Loucy (cell line): Measurements from ENCODE around the gene MCF2L2.
"Not testable (repeated sequence)": the region's sequence is repeated elsewhere in the genome, so short reads cannot be mapped to it uniquely, and the experiment has no call there.

Source experiments
- H2AFZ ChIP-seq: fragments of 200-600 bp; sonication (generic); 2 replicates; pipeline ENCODE4 v1.6.0; 2016; ENCODE audit warnings: antibody characterized with exemption, mild to moderate bottlenecking, low read length, moderate library complexity
- H3F3A ChIP-seq: fragments of 200-600 bp; 2 replicates; pipeline ENCODE4 v1.6.0; 2016; ENCODE audit warnings: antibody characterized with exemption, low read depth, mild to moderate bottlenecking
- H3K27me3 ChIP-seq: fragments of 200-600 bp; sonication (generic); 2 replicates; pipeline ENCODE4 v1.6.1; 2014; ENCODE audit warnings: low read length, mild to moderate bottlenecking; ENCODE audit not compliant: insufficient read depth, poor library complexity, severe bottlenecking
- H3K36me3 ChIP-seq: fragments of 200-600 bp; sonication (generic); 2 replicates; pipeline ENCODE4 v1.6.1; 2016; ENCODE audit warnings: low read length; ENCODE audit not compliant: insufficient read depth
- H3K4me1 ChIP-seq: fragments of 200-600 bp; sonication (generic); 2 replicates; pipeline ENCODE4 v1.5.1; 2014; ENCODE audit warnings: low read length, mild to moderate bottlenecking; ENCODE audit not compliant: insufficient read depth, poor library complexity, severe bottlenecking
- H3K4me2 ChIP-seq: fragments of 200-600 bp; sonication (generic); 2 replicates; pipeline ENCODE4 v1.6.0; 2014; ENCODE audit warnings: antibody characterized with exemption, low read length, low read depth, mild to moderate bottlenecking; ENCODE audit not compliant: poor library complexity, severe bottlenecking
- H3K4me3 ChIP-seq: fragments of 200-600 bp; sonication (generic); 2 replicates; pipeline ENCODE4 v1.5.1; 2014; ENCODE audit warnings: low read length, mild to moderate bottlenecking, mixed read lengths; ENCODE audit not compliant: poor library complexity, severe bottlenecking
- H3K79me2 ChIP-seq: fragments of 200-600 bp; sonication (generic); 2 replicates; pipeline ENCODE4 v1.6.1; 2014; ENCODE audit warnings: low read length; ENCODE audit not compliant: insufficient read depth
- H3K9ac ChIP-seq: fragments of 200-600 bp; sonication (generic); 2 replicates; pipeline ENCODE4 v1.6.0; 2014; ENCODE audit warnings: mild to moderate bottlenecking, low read depth, low read length, moderate library complexity; ENCODE audit not compliant: poor library complexity, severe bottlenecking
- H3K9me2 ChIP-seq: fragments of 200-600 bp; sonication (generic); replicated peaks from 2 replicates; pipeline ENCODE4 v1.6.1; 2016; ENCODE audit warnings: low read depth, low read length, mixed read lengths
- H3K9me3 ChIP-seq: fragments of 200-600 bp; sonication (generic); 2 replicates; pipeline ENCODE4 v1.6.1; 2014; ENCODE audit warnings: mild to moderate bottlenecking, antibody characterized with exemption, low read length, low read depth; ENCODE audit not compliant: insufficient read depth
- H4K20me1 ChIP-seq: fragments of 200-600 bp; sonication (generic); 2 replicates; pipeline ENCODE4 v1.6.0; 2014; ENCODE audit warnings: antibody characterized with exemption, low read length, mild to moderate bottlenecking; ENCODE audit not compliant: insufficient read depth, poor library complexity, severe bottlenecking
- EZH2phosphoT487 ChIP-seq: fragments of 200-600 bp; IDR thresholded peaks from 2 replicates; pipeline ENCODE4 v1.6.1; 2018; ENCODE audit warnings: antibody characterized with exemption, mild to moderate bottlenecking, moderate library complexity, borderline replicate concordance
- TF ChIP-seq, protein P1 (sequence below): fragments of 200-600 bp; sonication (generic); conservative IDR thresholded peaks from 2 replicates; pipeline ENCODE4 v1.5.1; 2014; ENCODE audit warnings: mild to moderate bottlenecking, antibody characterized with exemption, low read length

MCF2L2 gene

DNA sequence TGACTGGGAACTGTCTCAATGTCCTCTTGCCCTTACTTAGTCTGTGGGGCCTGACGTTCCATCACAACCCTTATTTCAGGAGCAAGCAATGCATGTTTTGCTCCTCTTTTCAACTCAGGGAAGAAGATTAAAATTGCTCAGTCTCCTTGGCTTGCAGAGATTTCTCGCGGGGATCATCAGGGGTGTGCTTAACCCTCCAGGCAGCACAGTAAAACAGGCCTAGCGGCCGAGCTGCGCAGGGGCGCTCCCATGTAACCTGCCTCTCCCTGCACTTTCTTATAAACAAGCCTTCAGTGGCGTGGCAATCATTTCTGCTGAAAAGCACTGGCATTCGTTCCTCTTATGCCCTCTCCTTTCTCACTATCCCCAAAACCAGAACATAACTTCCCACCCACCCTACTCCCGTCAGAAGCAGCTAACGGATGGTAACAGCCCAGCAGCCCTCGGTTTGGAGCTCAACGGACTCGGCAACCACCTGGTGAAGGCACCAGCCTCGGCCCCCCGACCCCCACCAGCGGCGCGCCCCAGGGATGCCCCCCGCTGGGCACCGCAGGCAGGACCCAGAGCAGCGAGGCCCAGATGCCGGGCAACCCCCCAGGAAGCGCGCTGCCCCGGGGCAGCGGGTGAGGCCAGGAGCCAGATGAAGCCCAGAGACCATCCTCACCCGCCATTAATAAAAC, 1.1 kb downstream of the MCF2L2 start:
- H3K9me2 ChIP-seq, result no peaks in the 10 kb centered on the region
- peak overlapping the region; percentile 71 for H3K9ac ChIP-seq
- no peaks in the 10 kb centered on the region for H3K9me3 ChIP-seq
- H3K4me2 ChIP-seq, result peak overlapping the region; percentile 79
- H4K20me1 ChIP-seq, result no peaks in the 10 kb centered on the region
- H3K4me1 ChIP-seq, result peaks cover 28% of the 10 kb centered on the region
- TF ChIP-seq, protein P1, sequence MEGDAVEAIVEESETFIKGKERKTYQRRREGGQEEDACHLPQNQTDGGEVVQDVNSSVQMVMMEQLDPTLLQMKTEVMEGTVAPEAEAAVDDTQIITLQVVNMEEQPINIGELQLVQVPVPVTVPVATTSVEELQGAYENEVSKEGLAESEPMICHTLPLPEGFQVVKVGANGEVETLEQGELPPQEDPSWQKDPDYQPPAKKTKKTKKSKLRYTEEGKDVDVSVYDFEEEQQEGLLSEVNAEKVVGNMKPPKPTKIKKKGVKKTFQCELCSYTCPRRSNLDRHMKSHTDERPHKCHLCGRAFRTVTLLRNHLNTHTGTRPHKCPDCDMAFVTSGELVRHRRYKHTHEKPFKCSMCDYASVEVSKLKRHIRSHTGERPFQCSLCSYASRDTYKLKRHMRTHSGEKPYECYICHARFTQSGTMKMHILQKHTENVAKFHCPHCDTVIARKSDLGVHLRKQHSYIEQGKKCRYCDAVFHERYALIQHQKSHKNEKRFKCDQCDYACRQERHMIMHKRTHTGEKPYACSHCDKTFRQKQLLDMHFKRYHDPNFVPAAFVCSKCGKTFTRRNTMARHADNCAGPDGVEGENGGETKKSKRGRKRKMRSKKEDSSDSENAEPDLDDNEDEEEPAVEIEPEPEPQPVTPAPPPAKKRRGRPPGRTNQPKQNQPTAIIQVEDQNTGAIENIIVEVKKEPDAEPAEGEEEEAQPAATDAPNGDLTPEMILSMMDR, result no peak
- no peak for TF ChIP-seq EZH2phosphoT487
- peaks cover 10% of the 10 kb centered on the region; the same call in 1 of the 2 replicates for H3K79me2 ChIP-seq
- H3K27me3 ChIP-seq, result no peaks in the 10 kb centered on the region
- no peaks in the 10 kb centered on the region for H3F3A ChIP-seq
- peak overlapping the region; percentile 97; the same call in 1 of the 2 replicates for H2AFZ ChIP-seq
- no peaks in the 10 kb centered on the region for H3K36me3 ChIP-seq
- H3K4me3 ChIP-seq, result peak overlapping the region; percentile 85

DNA sequence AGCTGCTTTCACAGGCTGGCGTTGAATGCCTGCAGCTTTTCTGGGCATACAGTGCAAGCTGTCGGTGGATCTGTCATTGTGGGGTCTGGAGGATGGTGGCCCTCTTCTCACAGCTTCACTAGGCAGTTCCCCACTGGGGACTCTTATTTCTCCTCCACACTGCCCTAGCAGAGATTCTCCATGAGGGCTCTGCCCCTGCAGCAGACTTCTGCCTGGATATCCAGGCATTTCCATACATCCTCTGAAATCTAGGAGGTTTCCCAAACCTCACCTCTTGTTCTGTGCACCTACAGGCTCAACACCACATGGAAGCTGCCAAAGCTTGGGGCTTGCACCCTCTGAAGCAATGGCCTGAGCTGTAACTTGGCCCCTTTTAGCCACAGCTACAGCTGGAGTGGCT, 9.6 kb downstream of the MCF2L2 start:
- H3K9ac ChIP-seq, H3K79me2 ChIP-seq, H3K4me1 ChIP-seq, H3K4me3 ChIP-seq, H3K4me2 ChIP-seq, H3F3A ChIP-seq, H2AFZ ChIP-seq, H3K27me3 ChIP-seq, H3K36me3 ChIP-seq, H4K20me1 ChIP-seq, H3K9me2 ChIP-seq: not testable (repeated sequence)
- H3K9me3 ChIP-seq, result peaks cover 19% of the 10 kb centered on the region

DNA sequence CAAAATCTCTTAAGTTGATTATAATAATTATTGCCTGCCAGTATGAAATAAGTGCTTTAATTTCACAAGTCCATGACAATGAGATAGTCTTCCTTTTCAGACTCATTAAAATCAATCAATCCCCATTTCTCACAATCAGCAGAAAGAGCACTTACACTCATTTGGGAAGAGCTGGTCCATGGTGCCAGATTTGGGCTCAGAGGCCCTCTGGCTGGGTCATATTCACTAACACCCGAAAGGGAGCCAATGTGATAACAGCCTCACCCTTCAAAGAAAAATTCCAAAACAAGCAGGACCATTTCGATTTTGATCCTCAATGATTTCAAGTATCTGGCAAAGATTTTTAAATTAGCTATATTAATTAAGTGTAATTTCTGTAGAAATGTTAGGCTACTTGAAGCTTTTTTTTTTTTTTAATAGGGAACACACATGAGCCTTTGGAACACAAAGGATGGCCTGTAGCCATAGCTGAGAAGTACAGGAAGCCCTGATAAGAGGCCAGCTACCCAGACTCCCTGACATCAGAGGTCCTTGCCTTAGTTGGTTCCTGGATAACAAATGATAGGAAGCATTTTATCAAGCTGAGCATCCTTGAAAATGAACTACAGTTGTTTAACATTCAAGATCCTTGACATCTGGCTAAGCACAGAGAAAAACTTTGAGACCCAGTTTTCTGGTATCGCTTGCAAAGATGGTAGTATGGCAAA, 17.1 kb downstream of the MCF2L2 start:
- no peaks in the 10 kb centered on the region for H3K27me3 ChIP-seq
- H3K79me2 ChIP-seq, result no peaks in the 10 kb centered on the region
- TF ChIP-seq EZH2phosphoT487, result no peak
- no peaks in the 10 kb centered on the region for H3K36me3 ChIP-seq
- H4K20me1 ChIP-seq, result no peaks in the 10 kb centered on the region
- H3K9me3 ChIP-seq, result no peaks in the 10 kb centered on the region
- H2AFZ ChIP-seq, result no peak overlapping the region
- no peak overlapping the region for H3K9ac ChIP-seq
- H3K9me2 ChIP-seq, result no peaks in the 10 kb centered on the region
- H3K4me2 ChIP-seq, result no peak overlapping the region
- no peak overlapping the region for H3K4me3 ChIP-seq
- H3K4me1 ChIP-seq, result no peaks in the 10 kb centered on the region
- H3F3A ChIP-seq, result no peaks in the 10 kb centered on the region

DNA sequence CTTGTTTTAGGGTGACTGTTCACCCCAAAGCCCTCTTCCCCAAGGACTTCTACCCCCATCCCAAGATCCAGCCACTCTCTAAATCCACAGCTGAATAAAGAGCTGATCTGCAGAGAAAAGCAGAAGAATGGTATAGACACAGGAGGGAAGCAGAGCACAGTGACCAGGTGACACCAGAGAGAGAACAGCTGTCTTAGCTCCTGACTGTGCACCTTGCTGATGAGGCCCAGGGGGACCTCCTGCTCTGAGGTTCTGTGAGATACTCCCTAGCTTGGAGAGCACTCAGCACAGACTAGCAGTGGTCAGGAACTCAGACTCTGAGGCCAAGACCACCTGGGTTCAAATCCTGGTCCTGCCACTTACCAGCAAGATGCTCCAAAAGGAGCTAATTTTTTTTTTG, 17.7 kb downstream of the MCF2L2 start:
- no peak for TF ChIP-seq EZH2phosphoT487
- TF ChIP-seq, protein P1, result no peak
- H4K20me1 ChIP-seq, result no peaks in the 10 kb centered on the region
- H3K4me2 ChIP-seq, result no peak overlapping the region
- H2AFZ ChIP-seq, result no peak overlapping the region
- H3K9ac ChIP-seq, result no peak overlapping the region
- no peaks in the 10 kb centered on the region for H3K27me3 ChIP-seq
- H3K4me1 ChIP-seq, result no peaks in the 10 kb centered on the region
- no peaks in the 10 kb centered on the region for H3F3A ChIP-seq
- no peaks in the 10 kb centered on the region for H3K79me2 ChIP-seq
- H3K9me3 ChIP-seq, result no peaks in the 10 kb centered on the region
- no peaks in the 10 kb centered on the region for H3K9me2 ChIP-seq
- no peaks in the 10 kb centered on the region for H3K36me3 ChIP-seq
- H3K4me3 ChIP-seq, result no peak overlapping the region
